Spinal cord (tissue), 10 donors: ENCODE measurements around the gene GNAI3. TPM values are rescaled to one million over a fixed set of nuclear protein-coding genes. Genes with fewer than 3 reads are reported as not detected.
A peak's percentile ranks its signal among the peaks of the same experiment; 100 is the strongest.

Experiments used
- DNase-seq, 6 donors: peaks; one replicate each; pipeline versions ENCODE4 v3.0.0 to v3.0.0-alpha.2; 2013 to 2015; ENCODE audit warnings: low spot score in 6 of 6, low read depth in 4 of 6
- H3K27ac ChIP-seq: one replicate; pipeline ENCODE4 v1.5.1; 2013; ENCODE audit warnings: low read depth, low read length, control low read depth
- H3K27me3 ChIP-seq: one replicate; pipeline ENCODE4 v1.6.1; 2013; ENCODE audit warnings: low read length; ENCODE audit not compliant: control insufficient read depth, insufficient read depth
- H3K36me3 ChIP-seq: one replicate; pipeline ENCODE4 v1.6.1; 2013; ENCODE audit warnings: low read length; ENCODE audit not compliant: control insufficient read depth, insufficient read depth
- H3K4me1 ChIP-seq: one replicate; pipeline ENCODE4 v1.6.1; 2013; ENCODE audit warnings: low read length; ENCODE audit not compliant: control insufficient read depth, insufficient read depth
- H3K4me3 ChIP-seq: one replicate; pipeline ENCODE4 v1.5.1; 2013; ENCODE audit warnings: low read depth, low read length, control low read depth
- H3K9me3 ChIP-seq: one replicate; pipeline ENCODE4 v1.6.1; 2013; ENCODE audit warnings: low read length; ENCODE audit not compliant: control insufficient read depth, insufficient read depth
- WGBS: methylation state at CpG from one replicate; pipeline ENCODE4 v1.1.5; 2013; ENCODE audit warnings: missing lambda C conversion rate; ENCODE audit not compliant: insufficient coverage; 5-methylcytosine and 5-hydroxymethylcytosine counted together
- polyA plus RNA-seq, 2 donors: library from polyadenylated mRNA; unstranded; fragments of 120-200 nt; gene quantifications; one replicate each; pipeline ENCODE4 v1.2.1, GENCODE V29; 2013; ENCODE audit not compliant: insufficient read length in 2 of 2
- total RNA-seq, 2 donors: library from RNA; depleted of rRNA in 1 of 2; stranded (reverse); fragments of 120-200 nt in 1 of 2; fragments of >200 nt in 1 of 2; gene quantifications; one replicate each; pipeline versions ENCODE4 v1.2.3 to v1.2.4, GENCODE V29; 2013 to 2014
- donor health status: healthy.

Gene GNAI3
- total and polyA plus RNA-seq, 4 donors: 8.4 to 13.0 (median 10.0) TPM

DNA sequence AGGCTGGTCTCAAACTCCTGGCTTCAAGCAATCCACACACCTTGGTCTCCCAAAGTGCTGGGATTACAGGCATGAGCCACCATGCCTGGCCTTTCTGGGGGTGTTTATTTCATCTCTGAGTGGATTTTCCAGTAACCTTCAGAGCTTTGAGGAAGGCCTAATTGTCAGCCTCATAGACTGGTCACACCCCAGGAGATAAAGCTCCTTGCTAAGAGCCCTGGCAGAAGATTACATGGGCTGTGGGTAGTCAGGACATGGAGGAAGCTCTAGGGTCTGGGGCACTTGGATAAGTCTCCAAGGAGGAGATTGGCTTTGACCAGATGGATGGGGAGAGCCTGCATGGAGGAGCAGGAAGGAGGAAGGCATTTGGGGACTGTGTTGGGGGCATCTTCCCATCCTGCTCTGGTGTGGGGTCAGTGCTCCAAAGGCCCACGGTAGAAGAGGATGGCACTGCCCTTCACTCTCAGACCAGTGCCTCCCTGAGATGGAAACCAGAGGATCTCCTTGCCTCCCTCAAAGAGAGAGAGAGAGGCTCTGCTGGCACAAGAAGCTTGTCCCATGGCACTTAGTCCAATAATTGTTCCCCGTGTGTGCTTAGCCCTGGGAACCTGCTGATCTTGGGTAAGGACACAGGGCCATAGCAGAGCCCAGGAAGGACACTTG, 92.8 kb downstream of the GNAI3 start:
- peaks cover 4% of the 10 kb centered on the region for H3K36me3 ChIP-seq
- 93% methylated on average over 2 of the region's 2 CpGs for WGBS
- H3K9me3 ChIP-seq: no peaks in the 10 kb centered on the region
- H3K4me1 ChIP-seq: peaks cover 21% of the 10 kb centered on the region
- no peak for DNase-seq
- peaks cover 3% of the 10 kb centered on the region for H3K27me3 ChIP-seq
- H3K27ac ChIP-seq: no peak overlapping the region
- no peak overlapping the region for H3K4me3 ChIP-seq

DNA sequence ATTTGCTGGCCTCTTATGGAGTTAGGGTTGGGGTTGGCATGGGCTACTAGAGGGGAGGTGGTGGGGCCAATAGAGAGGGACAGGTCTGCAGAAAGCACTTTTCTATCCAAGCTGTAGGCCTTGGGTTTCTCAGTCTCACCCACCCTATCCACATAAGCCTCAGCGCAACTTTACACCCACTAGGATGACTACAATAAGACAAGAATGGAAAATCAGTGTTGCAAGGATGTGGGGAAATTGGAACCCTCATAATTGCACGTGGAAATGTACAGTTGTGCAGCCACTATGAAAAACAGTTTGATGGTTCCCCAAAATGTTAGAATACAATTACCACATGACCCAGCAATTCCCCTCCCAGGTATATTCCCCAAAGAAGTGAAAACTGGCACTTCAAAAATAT, 93.4 kb downstream of the GNAI3 start:
- peaks cover 21% of the 10 kb centered on the region for H3K4me1 ChIP-seq
- peaks cover 3% of the 10 kb centered on the region for H3K27me3 ChIP-seq
- H3K4me3 ChIP-seq: no peak overlapping the region
- no peak for DNase-seq
- no peaks in the 10 kb centered on the region for H3K9me3 ChIP-seq
- no peak overlapping the region for H3K27ac ChIP-seq
- peaks cover 4% of the 10 kb centered on the region for H3K36me3 ChIP-seq
- WGBS: no CpG with 5 or more reads among the region's 2 CpGs

DNA sequence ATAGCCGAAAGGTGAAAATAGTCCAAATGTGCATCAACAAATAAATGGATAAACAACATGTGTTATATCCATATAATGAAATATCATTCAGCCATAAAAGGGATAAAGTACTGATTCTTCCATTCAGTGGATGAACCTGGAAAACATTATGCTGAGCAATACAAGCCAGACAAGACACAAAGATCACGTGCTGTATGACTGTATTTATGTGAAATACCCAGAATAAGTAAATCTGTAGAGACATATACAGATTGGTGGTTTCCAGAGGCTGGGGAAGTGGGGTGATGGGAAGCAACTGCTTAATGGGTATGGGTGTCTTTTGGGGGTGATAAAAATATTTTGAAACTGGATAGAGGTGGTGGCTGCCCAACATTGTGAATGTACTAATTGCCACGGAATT, 94.2 kb downstream of the GNAI3 start:
- 20% methylated on average over 1 of the region's 3 CpGs for WGBS
- no peak for DNase-seq
- Histone ChIP-seq H3K27ac (no peak overlapping the region), H3K4me1 (peaks cover 21% of the 10 kb centered on the region), H3K36me3 (peaks cover 4% of the 10 kb centered on the region), H3K9me3 (no peaks in the 10 kb centered on the region), H3K4me3 (no peak overlapping the region), H3K27me3 (peaks cover 3% of the 10 kb centered on the region)

DNA sequence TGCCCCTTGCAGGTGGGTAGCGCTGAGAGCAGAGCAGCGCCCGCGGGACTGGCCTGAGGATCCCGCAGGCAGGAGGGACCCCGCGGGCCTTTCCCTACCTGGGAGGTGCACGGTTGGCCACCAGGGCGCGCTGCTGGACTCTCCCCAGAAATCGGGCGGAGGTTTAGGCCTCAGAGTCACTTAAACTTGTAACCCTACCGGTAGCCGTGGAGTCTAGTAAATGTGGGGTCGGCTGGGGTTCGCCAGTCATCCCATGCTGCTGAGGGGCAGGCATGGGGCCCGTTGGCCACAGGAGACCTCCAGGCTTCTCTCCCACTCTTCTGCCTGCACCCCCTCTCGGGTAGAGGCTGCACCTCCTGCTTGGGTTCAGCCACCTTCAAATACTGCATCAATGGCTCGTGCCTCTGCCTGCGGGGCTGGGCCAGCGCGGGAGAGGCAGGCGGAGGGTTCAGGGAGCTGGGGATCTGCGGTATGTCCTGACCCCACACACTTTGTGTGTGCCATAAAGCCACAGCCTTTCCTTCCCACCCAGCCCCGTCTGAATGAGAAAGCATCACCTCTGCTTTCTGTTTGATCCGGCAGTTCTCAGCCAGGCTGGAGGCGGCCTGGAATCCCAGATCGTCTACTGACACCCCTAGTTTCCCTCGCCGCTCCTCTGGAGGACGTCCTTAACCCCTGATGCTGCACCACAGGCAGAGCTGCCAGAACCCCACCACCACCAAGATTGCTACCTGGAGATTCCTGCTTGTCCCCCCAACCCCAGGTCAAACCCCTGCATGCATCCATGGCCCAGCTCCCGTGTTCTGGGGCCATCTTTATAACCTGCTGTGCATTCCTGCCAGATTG, 95.2 kb downstream of the GNAI3 start:
- Histone ChIP-seq H3K36me3 (peaks cover 4% of the 10 kb centered on the region), H3K9me3 (no peaks in the 10 kb centered on the region), H3K4me3 (no peak overlapping the region), H3K27me3 (peaks cover 3% of the 10 kb centered on the region), H3K4me1 (peaks cover 21% of the 10 kb centered on the region), H3K27ac (peak overlapping the region; percentile 25)
- WGBS: 30% methylated on average over 26 of the region's 32 CpGs
- DNase-seq: peak in 2 of 6 donors; percentile 51 to 75

- 67% methylated on average over 1 of the region's 10 CpGs for WGBS
- peaks cover 3% of the 10 kb centered on the region for H3K27me3 ChIP-seq
- H3K9me3 ChIP-seq: no peaks in the 10 kb centered on the region
- no peak overlapping the region for H3K27ac ChIP-seq
- H3K4me1 ChIP-seq: peaks cover 21% of the 10 kb centered on the region
- DNase-seq: peak in 1 of 6 donors; percentile 61
- H3K4me3 ChIP-seq: no peak overlapping the region
- H3K36me3 ChIP-seq: no peaks in the 10 kb centered on the region
Observed at GRCh38 chr1:109644670-109645069, 96.3 kb downstream of the GNAI3 start.

- H3K27ac ChIP-seq: peak overlapping the region; percentile 31
- peak overlapping the region; percentile 3 for H3K4me3 ChIP-seq
- peak in 2 of 6 donors; percentile 55 to 58 for DNase-seq
- no CpG with 5 or more reads among the region's 4 CpGs for WGBS
- no peaks in the 10 kb centered on the region for H3K9me3 ChIP-seq
- no peaks in the 10 kb centered on the region for H3K27me3 ChIP-seq
- no peaks in the 10 kb centered on the region for H3K4me1 ChIP-seq
- no peaks in the 10 kb centered on the region for H3K36me3 ChIP-seq
Observed at GRCh38 chr1:109649491-109649914, 101.1 kb downstream of the GNAI3 start.

GRCh38 chr1:109650609-109651008, 102.2 kb downstream of the GNAI3 start:
- Histone ChIP-seq H3K27me3 (no peaks in the 10 kb centered on the region), H3K4me3 (no peak overlapping the region), H3K27ac (no peak overlapping the region), H3K36me3 (no peaks in the 10 kb centered on the region), H3K9me3 (no peaks in the 10 kb centered on the region), H3K4me1 (peaks cover 7% of the 10 kb centered on the region)
- DNase-seq: no peak
- WGBS: no CpG with 5 or more reads among the region's 3 CpGs

GRCh38 chr1:109652402-109652801, 104.0 kb downstream of the GNAI3 start:
- Histone ChIP-seq H3K27me3 (no peaks in the 10 kb centered on the region), H3K27ac (no peak overlapping the region), H3K9me3 (no peaks in the 10 kb centered on the region), H3K4me3 (no peak overlapping the region), H3K36me3 (peaks cover 4% of the 10 kb centered on the region), H3K4me1 (peaks cover 20% of the 10 kb centered on the region)
- no CpG with 5 or more reads among the region's 2 CpGs for WGBS
- no peak for DNase-seq

DNA sequence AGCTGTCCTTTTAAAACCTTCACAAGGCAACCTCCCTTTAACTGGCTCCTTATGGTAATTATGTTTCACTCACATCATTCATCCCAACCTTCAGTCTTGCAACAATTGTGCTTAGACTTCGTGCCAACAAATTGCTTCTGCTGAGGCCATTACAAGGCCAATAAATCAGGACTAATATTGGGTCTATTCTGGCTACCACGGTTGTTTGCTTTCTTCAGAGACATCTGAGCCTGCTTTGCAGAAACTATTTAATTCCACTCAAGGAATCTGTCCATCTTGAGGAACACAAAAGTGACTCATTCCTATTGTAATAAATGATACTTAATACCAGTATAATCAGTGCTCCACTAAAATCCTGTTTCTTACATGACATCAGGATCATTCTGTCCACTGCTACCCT, 104.9 kb downstream of the GNAI3 start:
- DNase-seq: peak in 1 of 6 donors; percentile 62
- 29% methylated on average over 2 of the region's 2 CpGs for WGBS

More for the DNA sequence above, 104.9 kb downstream of the GNAI3 start:
- H3K27me3 ChIP-seq: no peaks in the 10 kb centered on the region
- H3K4me1 ChIP-seq: peaks cover 20% of the 10 kb centered on the region
- no peaks in the 10 kb centered on the region for H3K9me3 ChIP-seq
- H3K27ac ChIP-seq: no peak overlapping the region
- H3K36me3 ChIP-seq: peaks cover 5% of the 10 kb centered on the region
- H3K4me3 ChIP-seq: no peak overlapping the region
